Large intestine (tissue), 3 donors: Measurements from ENCODE around the gene SLC30A9. TPM values are rescaled to one million over a fixed set of nuclear protein-coding genes. Genes with fewer than 3 reads are reported as not detected.

Experiments used
- DNase-seq, 2 donors: peaks; one replicate each; pipeline versions ENCODE4 v3.0.0 to v3.0.0-alpha.2; 2013
- H3K27ac ChIP-seq: one replicate; pipeline ENCODE4 v1.5.1; 2013; ENCODE audit warnings: low read length
- H3K27me3 ChIP-seq: 2 replicates; pipeline ENCODE4 v1.6.1; 2013; ENCODE audit warnings: low read length; ENCODE audit not compliant: control insufficient read depth, insufficient read depth
- H3K36me3 ChIP-seq: 2 replicates; pipeline ENCODE4 v1.6.1; 2013; ENCODE audit warnings: low read length; ENCODE audit not compliant: control insufficient read depth, insufficient read depth
- H3K4me1 ChIP-seq: one replicate; pipeline ENCODE4 v1.6.1; 2013; ENCODE audit warnings: low read length; ENCODE audit not compliant: control insufficient read depth, insufficient read depth
- H3K4me3 ChIP-seq: one replicate; pipeline ENCODE4 v1.5.1; 2013; ENCODE audit warnings: low read length
- H3K9me3 ChIP-seq: one replicate; pipeline ENCODE4 v1.6.1; 2013; ENCODE audit warnings: mild to moderate bottlenecking, low read depth, low read length, moderate library complexity; ENCODE audit not compliant: control insufficient read depth
- WGBS: methylation state at CpG from one replicate; pipeline ENCODE4 v1.1.5; 2013; ENCODE audit warnings: low lambda C conversion rate; ENCODE audit not compliant: insufficient coverage; 5-methylcytosine and 5-hydroxymethylcytosine counted together
- polyA plus RNA-seq: library from polyadenylated mRNA; unstranded; fragments of 120-200 nt; gene quantifications from one replicate; pipeline ENCODE4 v1.2.1, GENCODE V29; 2013

Gene SLC30A9
- polyA plus RNA-seq, 1 donor, result 60.8 TPM

- Histone ChIP-seq H3K36me3 (no peaks in the 10 kb centered on the region), H3K27me3 (no peaks in the 10 kb centered on the region), H3K4me3 (no peak overlapping the region), H3K9me3 (no peaks in the 10 kb centered on the region), H3K27ac (no peak overlapping the region), H3K4me1 (peaks cover 3% of the 10 kb centered on the region)
- 100% methylated on average over 1 of the region's 1 CpG for WGBS
- DNase-seq, result no peak
These were observed 15.0 kb upstream of the SLC30A9 start for GRCh38 chr4:41975341-41975740.

- Histone ChIP-seq H3K27me3 (no peaks in the 10 kb centered on the region), H3K27ac (peak overlapping the region; percentile 39), H3K36me3 (no peaks in the 10 kb centered on the region), H3K4me3 (no peak overlapping the region), H3K9me3 (no peaks in the 10 kb centered on the region), H3K4me1 (peaks cover 3% of the 10 kb centered on the region)
- DNase-seq, result peak in 1 of 2 donors; percentile 49
- WGBS, result no CpG with 5 or more reads among the region's 1 CpG
These were observed 13.4 kb upstream of the SLC30A9 start for GRCh38 chr4:41976775-41977516.

- no peak for DNase-seq
- no peaks in the 10 kb centered on the region for H3K27me3 ChIP-seq
- no peaks in the 10 kb centered on the region for H3K9me3 ChIP-seq
- H3K4me1 ChIP-seq, result peaks cover 3% of the 10 kb centered on the region
- WGBS, result no CpG with 5 or more reads among the region's 3 CpGs
- peak overlapping the region; percentile 39 for H3K27ac ChIP-seq
- no peaks in the 10 kb centered on the region for H3K36me3 ChIP-seq
- no peak overlapping the region for H3K4me3 ChIP-seq
These were observed 12.6 kb upstream of the SLC30A9 start for GRCh38 chr4:41977709-41978108.

- 93% methylated on average over 10 of the region's 12 CpGs for WGBS
- Histone ChIP-seq H3K27me3 (no peaks in the 10 kb centered on the region), H3K9me3 (no peaks in the 10 kb centered on the region), H3K4me3 (no peak within 1 kb of the TSS), H3K27ac (no peak within 1 kb of the TSS), H3K4me1 (peaks cover 8% of the 10 kb centered on the region), H3K36me3 (no peaks in the 10 kb centered on the region)
- DNase-seq, result no peak
These were observed 8.9 kb upstream of the SLC30A9 start, which contains the start of gene DCAF4L1 for GRCh38 chr4:41981456-41981855. Gene DCAF4L1, plus strand, starts transcription at chr4:41981756. Its CDS starts 37 bp downstream, at chr4:41981793.

DNA sequence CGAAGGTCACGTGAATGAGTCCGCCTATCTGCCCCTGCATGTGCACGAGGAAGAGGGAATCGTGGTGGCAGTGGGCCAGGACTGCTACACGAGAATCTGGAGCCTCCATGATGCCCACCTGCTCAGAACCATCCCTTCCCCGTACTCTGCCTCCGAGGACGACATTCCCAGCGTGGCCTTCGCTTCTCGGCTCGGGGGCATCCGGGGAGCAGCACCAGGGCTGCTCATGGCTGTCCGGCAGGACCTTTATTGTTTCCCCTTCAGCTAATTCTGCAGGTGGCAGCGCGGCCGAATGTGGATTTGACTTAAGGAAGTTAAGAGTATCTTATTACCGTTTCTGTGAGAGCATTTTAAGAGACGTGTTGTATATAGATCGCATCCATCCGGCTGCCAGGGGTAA, 7.6 kb upstream of the SLC30A9 start:
- no peak for DNase-seq
- Histone ChIP-seq H3K4me3 (no peak overlapping the region), H3K27me3 (no peaks in the 10 kb centered on the region), H3K27ac (no peak overlapping the region), H3K4me1 (peaks cover 4% of the 10 kb centered on the region), H3K36me3 (no peaks in the 10 kb centered on the region), H3K9me3 (no peaks in the 10 kb centered on the region)
- 87% methylated on average over 4 of the region's 22 CpGs for WGBS

GRCh38 chr4:41985151-41985550, 5.2 kb upstream of the SLC30A9 start:
- H3K9me3 ChIP-seq, result no peaks in the 10 kb centered on the region
- no peaks in the 10 kb centered on the region for H3K36me3 ChIP-seq
- no peak overlapping the region for H3K27ac ChIP-seq
- no CpG with 5 or more reads among the region's 1 CpG for WGBS
- no peak overlapping the region for H3K4me3 ChIP-seq
- no peak for DNase-seq
- H3K27me3 ChIP-seq, result no peaks in the 10 kb centered on the region
- peaks cover 4% of the 10 kb centered on the region for H3K4me1 ChIP-seq

DNA sequence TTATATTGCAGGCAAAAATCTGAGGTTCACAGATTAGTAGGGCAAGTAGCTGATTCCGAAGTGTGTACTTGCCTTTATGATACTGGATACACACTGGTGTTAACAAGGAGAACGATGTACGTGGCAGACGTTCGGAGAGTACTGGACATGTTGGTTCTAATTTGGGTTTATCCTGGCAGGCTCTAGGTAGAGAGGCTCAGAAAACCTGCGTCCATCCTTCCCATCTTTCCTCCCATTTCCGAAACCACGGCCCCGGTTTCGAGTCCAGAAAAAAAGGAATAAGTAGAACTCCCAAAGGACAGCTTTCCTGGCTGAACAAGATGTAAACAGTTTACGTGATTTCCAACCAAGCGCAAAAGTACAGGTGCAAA, 351 bp upstream of the SLC30A9 start:
- WGBS, result no CpG with 5 or more reads among the region's 12 CpGs
- Histone ChIP-seq H3K27me3 (no peaks in the 10 kb centered on the region), H3K4me1 (peaks cover 13% of the 10 kb centered on the region), H3K9me3 (no peaks in the 10 kb centered on the region), H3K36me3 (no peaks in the 10 kb centered on the region), H3K27ac (peak overlapping the region; percentile 81), H3K4me3 (peak overlapping the region; percentile 93)
- no peak for DNase-seq

GRCh38 chr4:41991916-41992767, 1.8 kb downstream of the SLC30A9 start:
- no peaks in the 10 kb centered on the region for H3K9me3 ChIP-seq
- H3K4me1 ChIP-seq, result peaks cover 8% of the 10 kb centered on the region
- H3K4me3 ChIP-seq, result no peak overlapping the region
- H3K27me3 ChIP-seq, result no peaks in the 10 kb centered on the region
- no peak overlapping the region for H3K27ac ChIP-seq
- H3K36me3 ChIP-seq, result no peaks in the 10 kb centered on the region
- 40% methylated on average over 1 of the region's 10 CpGs for WGBS
- DNase-seq, result peak; percentile 33 to 53

- Histone ChIP-seq H3K27ac (no peak overlapping the region), H3K4me3 (no peak overlapping the region), H3K4me1 (peaks cover 8% of the 10 kb centered on the region), H3K36me3 (no peaks in the 10 kb centered on the region), H3K9me3 (no peaks in the 10 kb centered on the region), H3K27me3 (no peaks in the 10 kb centered on the region)
- no peak for DNase-seq
- WGBS, result 97% methylated on average over 3 of the region's 4 CpGs
These were observed 2.9 kb downstream of the SLC30A9 start for GRCh38 chr4:41992967-41993857.

GRCh38 chr4:41994461-41994985, 4.2 kb downstream of the SLC30A9 start:
- H3K9me3 ChIP-seq, result no peaks in the 10 kb centered on the region
- H3K27ac ChIP-seq, result no peak overlapping the region
- WGBS, result no CpG with 5 or more reads among the region's 3 CpGs
- no peaks in the 10 kb centered on the region for H3K36me3 ChIP-seq
- H3K27me3 ChIP-seq, result no peaks in the 10 kb centered on the region
- H3K4me1 ChIP-seq, result peaks cover 8% of the 10 kb centered on the region
- no peak for DNase-seq
- no peak overlapping the region for H3K4me3 ChIP-seq
